A549 treated with Mapracorat at 1 μM for 4 hours (cell line): ENCODE data around the gene PFKL. TPM values are rescaled to one million over a fixed set of nuclear protein-coding genes. Genes with fewer than 3 reads are reported as not detected.

Experiments used
- total RNA-seq: library from RNA; stranded (reverse); fragments of 200-300 nt; extraction: Qiagen RNA extraction; gene quantifications from 5 replicates; pipeline ENCODE4 v1.2.3, GENCODE V29; 2022

The PFKL gene
- total RNA-seq: 37.3 to 50.4 TPM (median 47.4 TPM) in 5 replicates

GRCh38 chr21:44299458-44300261 lies at the start of gene PFKL:
PFKL (plus strand) TSS chr21:44300053; CDS start chr21:44300106, 53 bp downstream.

GRCh38 chr21:44261675-44262295 lies 38.1 kb upstream of the PFKL start, which contains the start of gene DNMT3L:
DNMT3L (minus strand) TSS chr21:44261897; CDS start chr21:44261259, 638 bp downstream.

GRCh38 chr21:44285138-44285992 lies 14.5 kb upstream of the PFKL start, which contains the start of gene AIRE:
AIRE (plus strand) TSS chr21:44285876; CDS start chr21:44286007, 131 bp downstream.

GRCh38 chr21:44338971-44339910 lies 39.4 kb downstream of the PFKL start, which contains the start of gene CFAP410:
CFAP410 (minus strand) TSS chr21:44339390; CDS start chr21:44339194, 196 bp downstream.

GRCh38 chr21:44353191-44353970 lies 53.5 kb downstream of the PFKL start, which contains the start of gene TRPM2:
TRPM2 (plus strand) TSS chr21:44353621; CDS start chr21:44353701, 80 bp downstream.

Other genes starting within 250 kb of the PFKL start
- 1.5 to 2.7 TPM (median 2.3 TPM) in 5 replicates for gene PWP2, start 192.7 kb upstream of the PFKL start, total RNA-seq
- gene GATD3, start 166.4 kb upstream of the PFKL start, total RNA-seq: 1.6 to 5.0 TPM (median 3.7 TPM) in 5 replicates
- gene ICOSLG, start 59.1 kb upstream of the PFKL start, total RNA-seq: 2.9 to 4.4 TPM (median 4.0 TPM) in 5 replicates
- not detected in 5 replicates for gene DNMT3L, start 38.2 kb upstream of the PFKL start, total RNA-seq
- not detected in 5 replicates for gene AIRE, start 14.2 kb upstream of the PFKL start, total RNA-seq
- 5.2 to 11.5 TPM (median 8.8 TPM) in 5 replicates for gene CFAP410, start 39.3 kb downstream of the PFKL start, total RNA-seq
- gene TRPM2, start 53.6 kb downstream of the PFKL start, total RNA-seq: 5.5 to 10.6 TPM (median 8.1 TPM) in 5 replicates
- 1.5 to 2.3 TPM (median 2.1 TPM) in 5 replicates for gene LRRC3, start 155.5 kb downstream of the PFKL start, total RNA-seq
- not detected in 5 replicates for gene KRTAP10-1, start 240.1 kb downstream of the PFKL start, total RNA-seq